Gastroesophageal sphincter (tissue), 3 donors: ENCODE results near the gene NOTCH4.
"Not testable (repeated sequence)": the region's sequence is repeated elsewhere in the genome, so short reads cannot be mapped to it uniquely, and the experiment has no call there.

ENCODE experiments used
- CTCF ChIP-seq, 4 experiments: fragments of 200-600 bp in 2 of 4; fragments of 450-650 bp in 2 of 4; sonication (generic) in 1 of 4; IDR thresholded peaks; one replicate each; pipeline ENCODE4 v1.5.1; 2017 to 2019; ENCODE audit warnings: antibody characterized with exemption in 4 of 4, mild to moderate bottlenecking in 2 of 4, moderate library complexity in 2 of 4
- EP300 ChIP-seq: sonication (generic); formaldehyde crosslinking; IDR thresholded peaks from one replicate; pipeline ENCODE4 v1.6.1; 2017; ENCODE audit warnings: antibody characterized with exemption, mild to moderate bottlenecking
- POLR2A ChIP-seq, 2 donors: fragments of 450-650 bp; IDR thresholded peaks; one replicate each; pipeline ENCODE4 v1.6.1; 2017; ENCODE audit warnings: antibody characterized with exemption in 2 of 2, mild to moderate bottlenecking in 2 of 2, moderate library complexity in 1 of 2
- POLR2AphosphoS5 ChIP-seq: sonication (generic); formaldehyde crosslinking; IDR thresholded peaks from one replicate; pipeline ENCODE4 v1.6.1; 2017; ENCODE audit warnings: antibody characterized with exemption

- not testable (repeated sequence) for TF ChIP-seq POLR2A (IDR thresholded peaks at IDR 0.05); CTCF (IDR thresholded peaks at IDR 0.05); EP300; POLR2AphosphoS5
Measured at GRCh38 chr6:32193096-32193495, 30.8 kb downstream of the NOTCH4 start.
